Fibroblast of skin of right quadriceps (primary cell): ENCODE measurements around the gene TCP11X1.
"Not testable (repeated sequence)": the region's sequence is repeated elsewhere in the genome, so short reads cannot be mapped to it uniquely, and the experiment has no call there.

ENCODE experiments used
- DNase-seq: peaks from one replicate; pipeline ENCODE4 v3.0.0-alpha.2; 2013

TCP11X1 gene

DNA sequence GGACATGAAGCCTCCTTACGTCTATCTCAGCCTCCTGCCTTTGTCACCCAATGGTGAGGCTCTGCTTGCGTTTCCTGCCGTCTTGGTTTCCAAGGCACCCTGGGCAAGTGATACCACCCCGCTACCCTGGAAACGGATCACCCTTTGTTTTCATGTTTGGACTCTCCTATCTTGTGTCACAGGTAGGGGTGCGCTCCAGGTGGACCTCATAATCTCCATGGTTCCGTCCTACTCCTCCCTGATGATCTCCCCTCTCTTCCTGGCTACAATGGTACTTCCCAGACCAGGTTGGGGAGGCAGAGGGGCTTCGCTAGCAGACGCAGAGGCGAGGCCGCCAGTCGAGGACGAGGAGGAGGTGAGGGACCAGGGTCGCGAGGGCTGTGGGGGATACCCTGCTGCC lies at the start of gene TCP11X1:
TCP11X1 (plus strand) TSS at position 316 of the 400 bp plus-strand sequence.
- not testable (repeated sequence) for DNase-seq

DNA sequence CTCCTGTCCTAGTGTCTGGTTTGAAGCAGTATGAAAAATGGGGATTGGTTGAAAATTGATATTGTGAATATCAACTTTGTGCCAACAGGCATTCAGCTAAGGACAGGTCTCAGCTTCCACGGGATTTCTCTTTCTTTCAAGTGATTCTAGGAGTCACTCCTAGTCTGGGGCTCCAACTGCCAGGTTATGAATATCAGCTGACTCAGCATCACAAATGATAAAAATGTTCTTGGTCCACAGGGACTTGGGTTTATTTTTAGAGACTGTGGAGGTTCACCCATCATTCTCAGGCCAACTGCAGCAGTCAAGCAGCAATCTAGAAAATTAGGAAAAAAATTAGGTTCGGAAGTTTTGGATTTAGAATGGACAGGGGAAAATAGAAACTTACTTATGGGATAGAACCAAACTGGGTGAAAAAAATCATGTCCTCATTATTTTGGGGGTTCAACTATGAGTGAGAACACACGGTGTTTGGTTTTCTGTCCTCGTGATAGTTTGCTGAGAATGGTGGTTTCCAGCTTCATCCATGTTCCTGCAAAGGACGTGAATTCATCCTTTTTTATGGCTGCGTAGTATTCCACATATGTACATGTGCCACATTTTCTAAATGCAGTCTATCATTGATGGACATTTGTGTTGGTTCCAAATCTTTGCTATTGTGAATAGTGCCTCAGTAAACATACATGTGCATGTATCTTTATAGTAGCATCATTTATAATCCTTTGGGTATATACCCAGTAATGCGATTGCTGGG lies 29.0 kb upstream of the TCP11X1 start:
- no peak for DNase-seq

DNA sequence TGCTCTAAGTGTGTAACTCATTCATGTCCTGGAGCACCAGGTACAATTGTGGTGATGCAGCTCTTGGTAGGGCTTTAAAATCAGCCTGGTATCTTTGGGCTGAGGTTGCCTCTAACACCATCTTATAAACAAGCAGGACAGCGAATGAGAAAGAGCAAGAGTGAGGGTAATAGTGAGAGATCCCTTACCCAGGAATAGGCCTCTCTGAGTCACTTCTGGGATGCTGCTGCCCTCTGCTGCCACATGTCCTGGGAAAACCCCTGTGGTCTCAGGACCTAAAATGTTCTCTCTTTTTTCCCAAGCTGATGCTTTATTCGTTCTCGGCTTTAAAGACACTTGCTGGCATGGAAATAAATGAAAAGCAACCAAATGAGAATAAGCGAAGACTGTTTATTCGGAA lies 7.2 kb upstream of the TCP11X1 start:
- not testable (repeated sequence) for DNase-seq

DNA sequence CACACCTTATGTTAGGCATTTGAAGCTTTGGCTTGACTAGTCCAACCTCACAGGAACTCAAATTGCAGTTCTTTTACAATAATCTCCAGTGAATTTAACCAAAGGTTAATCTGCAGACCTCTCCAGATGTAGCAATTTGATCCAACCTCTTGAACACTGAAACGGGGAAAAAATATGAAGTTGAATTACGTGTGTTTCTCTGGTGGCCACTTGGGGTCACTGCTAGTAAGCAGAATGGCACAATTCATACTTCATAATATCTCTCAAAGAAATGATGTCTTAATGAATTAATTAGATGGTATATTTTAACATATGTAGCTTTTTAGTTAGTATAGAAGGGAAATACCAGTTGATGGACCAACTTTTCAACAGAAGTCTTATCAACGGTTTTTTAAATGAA lies 1.4 kb downstream of the TCP11X1 start:
- DNase-seq, result not testable (repeated sequence)

DNA sequence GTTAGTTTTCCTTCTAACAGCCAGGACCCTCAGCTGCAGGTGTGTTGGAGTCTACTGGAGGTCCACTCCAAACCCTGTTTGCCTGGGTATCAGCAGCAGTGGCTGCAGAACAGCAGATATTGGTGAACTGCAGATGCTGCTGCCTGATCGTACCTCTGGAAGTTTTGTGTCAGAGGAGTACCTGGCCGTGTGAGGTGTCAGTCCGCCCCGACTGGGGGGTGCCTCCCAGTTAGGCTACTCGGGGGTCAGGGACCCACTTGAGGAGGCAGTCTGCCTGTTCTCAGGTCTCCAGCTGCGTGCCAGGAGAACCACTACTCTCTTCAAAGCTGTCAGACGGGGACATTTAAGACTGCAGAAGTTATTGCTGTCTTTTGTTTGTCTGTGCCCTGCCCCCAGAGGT lies 20.6 kb downstream of the TCP11X1 start:
- DNase-seq, result not testable (repeated sequence)

DNA sequence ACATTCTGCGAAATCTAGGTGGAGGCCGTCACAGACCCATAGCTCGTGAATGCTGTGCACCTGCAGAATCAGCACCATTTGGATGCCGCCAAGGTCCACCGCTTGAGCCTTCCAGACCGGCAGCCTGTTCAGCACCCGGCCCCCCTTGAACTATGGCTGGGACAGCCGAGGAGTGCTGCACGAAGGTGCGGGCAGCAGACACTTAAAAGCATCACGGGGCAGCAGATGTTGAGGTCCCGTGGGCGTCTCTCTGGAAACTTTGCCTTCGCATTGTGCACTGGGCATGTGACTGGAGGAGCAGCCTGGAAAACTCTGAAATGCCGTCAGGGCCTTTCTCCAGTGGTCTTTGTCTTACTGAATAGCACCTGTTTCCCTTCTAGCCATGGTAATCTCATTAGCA lies 25.2 kb downstream of the TCP11X1 start:
- DNase-seq, result not testable (repeated sequence)

DNA sequence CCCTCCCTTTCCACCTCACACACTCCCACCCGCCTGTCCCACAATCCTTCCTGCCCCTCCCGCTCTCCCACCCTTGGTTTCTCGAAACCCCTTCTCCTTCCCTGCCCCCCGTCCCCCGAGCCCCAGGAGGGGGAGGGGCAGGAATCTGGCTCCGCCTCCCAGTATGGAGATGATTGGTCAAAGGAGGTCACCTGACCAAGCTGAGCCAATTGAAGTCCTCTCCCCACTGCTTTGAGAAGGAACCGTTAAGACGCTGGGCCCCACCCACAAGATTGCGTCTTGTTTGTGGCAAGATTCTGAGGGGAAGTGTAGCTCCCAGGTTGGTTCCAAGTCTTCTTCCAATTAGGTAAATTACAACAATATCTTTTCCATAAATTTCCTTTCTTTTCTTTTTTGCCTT lies 31.8 kb downstream of the TCP11X1 start, which contains the start of gene NXF2:
NXF2 (plus strand) TSS at position 275 of the 400 bp plus-strand sequence. CDS start 59,912 bp downstream, outside the sequence.
- DNase-seq, result not testable (repeated sequence)

DNA sequence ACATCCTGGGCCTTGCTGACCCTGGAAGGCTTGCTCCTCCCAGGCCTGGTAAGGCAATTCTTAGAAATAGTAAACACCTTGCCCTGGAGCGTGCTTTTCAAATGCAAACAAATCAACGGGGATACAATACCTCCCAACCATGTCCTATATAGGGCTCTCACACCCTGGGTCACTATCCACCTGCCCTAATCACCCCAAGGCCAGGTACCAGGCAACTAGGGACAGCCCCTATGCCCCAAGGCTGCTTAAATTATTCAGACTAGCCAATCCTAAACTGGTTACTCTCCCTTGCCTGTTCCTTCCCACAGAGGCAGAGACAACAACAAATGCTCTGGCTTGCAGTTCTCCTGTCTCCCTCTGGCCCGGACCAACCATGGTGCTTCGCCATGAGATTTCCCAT lies 57.1 kb downstream of the TCP11X1 start:
- not testable (repeated sequence) for DNase-seq
